Spleen (tissue), 11 donors: ENCODE measurements around the gene NUDT1. TPM values are rescaled to one million over a fixed set of nuclear protein-coding genes. Genes with fewer than 3 reads are reported as not detected.

ENCODE experiments used
- DNase-seq: peaks from one replicate; pipeline ENCODE4 v3.0.0-alpha.2; 2020
- H3K27ac ChIP-seq, 8 donors: fragments of 200-600 bp; sonication (generic) in 7 of 8; 1 replicate in 4 of 8; 2 replicates in 4 of 8; pipeline versions ENCODE4 v1.5.0 to v1.8.0; 2016 to 2021; ENCODE audit warnings: inconsistent platforms in 4 of 8, mild to moderate bottlenecking in 4 of 8, moderate library complexity in 1 of 8
- H3K27me3 ChIP-seq, 7 donors: fragments of 200-600 bp; sonication (generic) in 6 of 7; replicated peaks in 1 of 7; 1 replicate in 4 of 7; 2 replicates in 3 of 7; pipeline versions ENCODE4 v1.5.0 to v1.8.0; 2016 to 2021; ENCODE audit warnings: inconsistent platforms in 3 of 7, mild to moderate bottlenecking in 1 of 7
- H3K36me3 ChIP-seq, 6 donors: fragments of 200-600 bp; sonication (generic) in 5 of 6; 1 replicate in 4 of 6; 2 replicates in 2 of 6; pipeline versions ENCODE4 v1.5.0 to v1.8.0; 2016 to 2021; ENCODE audit warnings: inconsistent platforms in 2 of 6
- H3K4me1 ChIP-seq, 6 donors: fragments of 200-600 bp; sonication (generic) in 5 of 6; 1 replicate in 3 of 6; 2 replicates in 3 of 6; pipeline versions ENCODE4 v1.5.0 to v1.8.0; 2016 to 2021; ENCODE audit warnings: inconsistent platforms in 3 of 6
- H3K4me3 ChIP-seq, 8 donors: fragments of 200-600 bp; sonication (generic) in 7 of 8; 1 replicate in 4 of 8; 2 replicates in 4 of 8; pipeline versions ENCODE4 v1.5.0 to v1.8.0; 2016 to 2021; ENCODE audit warnings: inconsistent platforms in 4 of 8, mild to moderate bottlenecking in 4 of 8, moderate library complexity in 2 of 8
- H3K9me3 ChIP-seq, 8 donors: fragments of 200-600 bp; sonication (generic) in 7 of 8; 1 replicate in 4 of 8; 2 replicates in 4 of 8; pipeline versions ENCODE4 v1.5.0 to v1.8.0; 2016 to 2021; ENCODE audit warnings: inconsistent platforms in 4 of 8
- POLR2A ChIP-seq, 3 donors: fragments of 450-650 bp; IDR thresholded peaks; one replicate each; pipeline ENCODE4 v1.5.1; 2017; ENCODE audit warnings: antibody characterized with exemption in 3 of 3, mild to moderate bottlenecking in 1 of 3
- POLR2AphosphoS5 ChIP-seq, 3 donors: sonication (generic); formaldehyde crosslinking; IDR thresholded peaks; one replicate each; pipeline ENCODE4 v1.5.1; 2017; ENCODE audit warnings: antibody characterized with exemption in 3 of 3
- WGBS, 5 donors: extraction: QIAGEN DNeasy Blood & Tissue Kit in 3 of 5; methylation state at CpG; one replicate each; pipeline versions ENCODE4 v1.1.5 to v1.1.7; 2013 to 2018; 5-methylcytosine and 5-hydroxymethylcytosine counted together
- intact Hi-C: fragments of 100-400 bp; cut with DNase I; formaldehyde crosslinking; loops from one replicate; pipeline ENCODE4 v1.15.0; 2023; ENCODE audit warnings: low total_unique reads
- polyA plus RNA-seq, 3 donors: library from polyadenylated mRNA; stranded (reverse); fragments of 200-250 nt; gene quantifications; one replicate each; pipeline ENCODE4 v1.2.1, GENCODE V29; 2013
- total RNA-seq, 7 donors: library from RNA; depleted of rRNA in 3 of 7; stranded (reverse); fragments of >200 nt in 3 of 7; fragmentation: NEBNext Ultra II Directional in 4 of 7; extraction: Animal tissue kit (Norgen Biotek cat#: 25700) in 4 of 7; gene quantifications; one replicate each; pipeline versions ENCODE4 v1.1.0 to v1.2.1, GENCODE V29; 2016 to 2021
- TF ChIP-seq, protein P1 (sequence below), 11 experiments: fragments of 200-600 bp in 7 of 11; fragments of 450-650 bp in 4 of 11; sonication (generic) in 4 of 11; IDR thresholded peaks in 8 of 11; conservative IDR thresholded peaks in 3 of 11; 1 replicate in 7 of 11; 2 replicates in 4 of 11; pipeline versions ENCODE4 v1.4.0 to v1.8.0; 2016 to 2021; ENCODE audit warnings: antibody characterized with exemption in 11 of 11, inconsistent platforms in 4 of 11, mild to moderate bottlenecking in 1 of 11
- donor health status: healthy with polysubstance abuse.
- donor health status: DM: no; HTN: no; CAD: no; lungs with moderate emphysema.
- donor health status: DM: no; HTN: no; CAD: no.
- donor health status: Bipolar disorder and iron deficiency.
- donor health status: healthy.
- donor health status: DM: no; HTN: no; CAD: no.
- donor health status: DM: yes; HTN: yes; CAD: no.

NUDT1 gene
- total and polyA plus RNA-seq, 10 donors, result 13.7 to 69.3 (median 22.6) TPM

DNA sequence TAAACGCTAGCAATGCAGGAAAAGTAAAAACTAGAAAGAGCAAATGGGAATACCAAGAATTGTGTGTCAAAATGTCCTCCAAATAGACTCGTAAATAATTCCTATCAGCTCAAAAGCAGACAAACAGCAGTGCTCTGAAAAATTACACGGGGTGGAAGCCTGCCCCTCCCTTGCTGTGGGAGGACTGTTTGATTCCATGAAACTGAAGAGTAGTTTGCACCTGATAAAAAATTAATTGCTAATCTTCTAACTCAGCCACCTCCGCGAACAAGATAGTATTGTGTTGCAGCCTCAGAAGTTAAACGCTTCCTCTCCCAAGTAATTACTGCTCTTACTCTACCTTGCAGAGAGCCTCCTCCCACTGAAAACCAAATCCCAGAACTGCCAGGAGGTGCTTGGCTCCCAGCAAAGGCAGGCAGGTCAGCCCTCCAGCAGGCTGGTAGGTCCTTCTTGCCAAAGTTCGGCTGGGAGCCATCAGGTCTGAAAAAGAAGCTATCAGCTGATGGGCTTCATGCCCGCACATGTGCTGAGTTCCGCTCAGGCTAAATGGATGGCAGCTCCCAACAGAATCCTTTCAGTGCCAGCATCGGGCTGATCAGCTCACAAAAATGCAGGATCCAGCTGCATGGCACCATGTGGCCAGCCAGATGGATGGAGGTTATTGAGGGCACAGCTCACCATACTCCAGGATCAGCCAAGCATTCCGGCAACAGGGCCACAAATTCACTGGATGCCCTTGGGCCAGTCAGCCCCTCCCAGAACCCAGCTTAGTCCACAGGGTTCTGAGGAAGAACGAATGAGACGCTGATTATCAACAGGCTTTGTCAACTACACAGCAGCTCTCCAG, 46.4 kb upstream of the NUDT1 start:
- TF ChIP-seq POLR2A (IDR thresholded peaks at IDR 0.05), result no peak
- no peak for TF ChIP-seq POLR2AphosphoS5 (IDR thresholded peaks at IDR 0.05)
- TF ChIP-seq, protein P1, sequence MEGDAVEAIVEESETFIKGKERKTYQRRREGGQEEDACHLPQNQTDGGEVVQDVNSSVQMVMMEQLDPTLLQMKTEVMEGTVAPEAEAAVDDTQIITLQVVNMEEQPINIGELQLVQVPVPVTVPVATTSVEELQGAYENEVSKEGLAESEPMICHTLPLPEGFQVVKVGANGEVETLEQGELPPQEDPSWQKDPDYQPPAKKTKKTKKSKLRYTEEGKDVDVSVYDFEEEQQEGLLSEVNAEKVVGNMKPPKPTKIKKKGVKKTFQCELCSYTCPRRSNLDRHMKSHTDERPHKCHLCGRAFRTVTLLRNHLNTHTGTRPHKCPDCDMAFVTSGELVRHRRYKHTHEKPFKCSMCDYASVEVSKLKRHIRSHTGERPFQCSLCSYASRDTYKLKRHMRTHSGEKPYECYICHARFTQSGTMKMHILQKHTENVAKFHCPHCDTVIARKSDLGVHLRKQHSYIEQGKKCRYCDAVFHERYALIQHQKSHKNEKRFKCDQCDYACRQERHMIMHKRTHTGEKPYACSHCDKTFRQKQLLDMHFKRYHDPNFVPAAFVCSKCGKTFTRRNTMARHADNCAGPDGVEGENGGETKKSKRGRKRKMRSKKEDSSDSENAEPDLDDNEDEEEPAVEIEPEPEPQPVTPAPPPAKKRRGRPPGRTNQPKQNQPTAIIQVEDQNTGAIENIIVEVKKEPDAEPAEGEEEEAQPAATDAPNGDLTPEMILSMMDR (IDR thresholded peaks at IDR 0.05 in 8 of 11, conservative IDR thresholded peaks at IDR 0.05 in 3 of 11), result no peak
- WGBS, 5 donors, result 95 to 99% (median 95%) methylated on average over 10 to 13 of the region's 13 CpGs
- Histone ChIP-seq H3K27me3 (no peaks in the 10 kb centered on the region), H3K9me3 (peaks cover 0 to 15% (median 11%) of the 10 kb centered on the region in 8 donors), H3K27ac (no peak overlapping the region), H3K36me3 (peaks cover 0 to 93% (median 31%) of the 10 kb centered on the region in 6 donors), H3K4me3 (no peak overlapping the region), H3K4me1 (no peaks in the 10 kb centered on the region)
- no peak for DNase-seq
- intact Hi-C loops, result no loop called here

DNA sequence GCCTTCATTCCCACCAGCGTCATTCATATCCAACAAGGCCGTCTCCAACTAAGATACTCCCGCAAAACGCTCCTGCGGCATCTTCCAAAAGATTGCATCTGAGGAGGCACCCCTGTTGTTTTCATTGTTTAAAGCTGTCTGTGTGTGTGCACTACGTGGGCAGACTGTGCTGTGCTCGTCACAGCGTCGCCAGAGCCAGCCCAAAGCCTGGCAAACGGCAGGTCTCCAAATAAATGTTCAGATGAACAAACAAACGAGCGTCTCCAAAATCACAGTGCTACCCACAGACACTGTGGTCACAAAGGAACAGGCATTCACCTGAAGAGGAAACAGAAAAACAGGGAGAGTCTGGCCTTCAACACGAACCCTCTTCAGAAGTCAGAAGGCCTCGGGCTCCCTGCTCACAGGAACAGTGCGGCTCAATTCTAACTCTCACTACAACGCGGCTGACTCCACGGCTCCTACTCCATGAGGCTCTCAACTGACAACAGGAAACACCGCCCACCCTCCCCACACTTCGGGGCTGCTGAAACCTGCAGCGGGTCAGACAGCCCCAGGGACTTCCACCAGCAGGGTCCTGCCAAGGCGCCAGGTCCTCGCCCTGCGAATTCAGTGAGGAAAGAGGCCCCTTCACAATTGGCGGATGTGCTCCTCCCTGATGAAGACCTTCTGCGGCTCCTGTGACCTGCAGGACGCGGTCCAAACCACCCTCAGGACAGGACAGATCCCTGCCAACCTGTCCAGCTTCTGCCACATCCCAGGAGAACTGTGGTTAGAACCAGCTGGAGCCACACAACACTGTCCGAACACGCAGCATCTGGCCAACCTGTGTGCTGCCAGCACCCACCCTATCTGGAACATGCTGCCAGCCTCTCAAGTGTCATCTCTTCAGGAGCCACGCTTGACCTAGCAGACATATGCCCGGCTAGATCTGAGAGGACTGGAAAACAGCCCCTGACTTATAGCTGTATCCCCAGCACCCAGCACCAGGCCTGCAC, 45.3 kb upstream of the NUDT1 start:
- peak in 1 of 3 donors; percentile 13 for TF ChIP-seq POLR2AphosphoS5 (IDR thresholded peaks at IDR 0.05)
- TF ChIP-seq POLR2A (IDR thresholded peaks at IDR 0.05), result no peak
- 80 to 91% (median 86%) methylated on average over 24 to 32 of the region's 32 CpGs for WGBS, 5 donors
- no peaks in the 10 kb centered on the region for H3K27me3 ChIP-seq
- H3K4me1 ChIP-seq, result no peaks in the 10 kb centered on the region
- peaks cover 0 to 95% (median 34%) of the 10 kb centered on the region in 6 donors for H3K36me3 ChIP-seq
- intact Hi-C loops, result no loop called here
- no peak overlapping the region for H3K4me3 ChIP-seq
- peaks cover 0 to 15% (median 11%) of the 10 kb centered on the region in 8 donors for H3K9me3 ChIP-seq
- no peak for DNase-seq
- no peak overlapping the region for H3K27ac ChIP-seq

DNA sequence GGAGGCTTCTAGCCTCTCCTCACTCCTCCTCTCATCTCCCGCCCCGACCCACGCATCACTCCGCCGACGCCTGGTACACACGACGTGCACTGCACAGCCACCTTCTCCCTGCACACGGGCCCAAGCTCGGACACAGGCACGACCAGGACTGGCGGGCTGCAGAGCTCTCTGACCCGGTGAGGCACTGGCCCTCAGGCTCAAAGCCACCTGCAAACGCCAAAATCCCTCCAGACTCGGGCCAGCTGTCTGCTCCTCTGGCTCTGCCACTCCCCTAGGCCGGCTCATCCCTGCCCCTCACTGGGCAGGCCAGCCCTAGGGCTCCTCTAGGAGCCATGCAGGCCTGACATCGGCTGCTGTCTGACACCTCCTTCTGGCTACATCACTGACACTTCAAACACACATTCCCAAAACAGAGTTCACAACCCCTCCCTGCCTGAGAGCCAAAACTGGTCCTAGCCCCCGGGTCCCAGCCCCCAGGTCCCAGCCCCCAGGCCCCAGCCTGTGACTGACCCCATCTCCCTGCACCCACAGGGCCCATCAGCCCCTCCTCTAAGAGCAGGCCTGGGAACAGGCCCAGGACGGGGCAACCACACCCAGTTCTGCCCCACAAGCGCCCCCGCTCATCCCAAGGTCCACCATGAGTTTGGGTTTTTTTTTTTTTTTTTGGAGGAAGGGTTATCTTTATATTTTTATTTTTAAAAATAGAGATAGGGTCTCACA, 44.4 kb upstream of the NUDT1 start:
- WGBS, 5 donors, result 87 to 96% (median 94%) methylated on average over 14 to 21 of the region's 21 CpGs
- H3K27me3 ChIP-seq, result no peaks in the 10 kb centered on the region
- H3K4me1 ChIP-seq, result peaks cover 0 to 3% (median 0%) of the 10 kb centered on the region in 6 donors
- DNase-seq, result peak; percentile 60
- H3K36me3 ChIP-seq, result peaks cover 0 to 94% (median 35%) of the 10 kb centered on the region in 6 donors
- intact Hi-C loops, result no loop called here
- H3K27ac ChIP-seq, result no peak overlapping the region
- no peak overlapping the region for H3K4me3 ChIP-seq
- TF ChIP-seq, protein P1 (IDR thresholded peaks at IDR 0.05 in 8 of 11, conservative IDR thresholded peaks at IDR 0.05 in 3 of 11), result no peak
- no peak for TF ChIP-seq POLR2AphosphoS5 (IDR thresholded peaks at IDR 0.05)
- TF ChIP-seq POLR2A (IDR thresholded peaks at IDR 0.05), result no peak
- H3K9me3 ChIP-seq, result peaks cover 0 to 15% (median 11%) of the 10 kb centered on the region in 8 donors

DNA sequence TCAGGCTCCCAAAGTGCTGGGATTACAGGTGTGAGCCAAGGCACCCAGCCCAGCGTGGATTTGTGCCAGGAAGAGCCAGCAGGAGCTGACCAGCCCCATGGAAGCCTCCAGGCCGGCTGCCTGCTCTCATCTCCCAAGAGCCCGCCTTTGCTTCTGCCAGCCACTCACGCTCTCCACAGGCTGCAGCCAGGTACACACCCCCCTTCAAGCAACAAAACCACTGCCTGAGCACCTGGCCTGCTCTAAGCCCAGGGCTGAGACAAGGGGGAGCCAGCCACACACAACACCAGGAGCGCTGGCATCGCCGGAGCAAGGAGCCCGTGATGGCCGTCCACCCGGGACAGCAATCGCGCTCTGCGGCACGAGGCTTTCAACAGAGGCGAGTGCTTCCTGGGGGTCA, 43.8 kb upstream of the NUDT1 start:
- H3K4me3 ChIP-seq, result no peak overlapping the region

More for the DNA sequence above, 43.8 kb upstream of the NUDT1 start:
- TF ChIP-seq POLR2AphosphoS5 (IDR thresholded peaks at IDR 0.05) (no peak), POLR2A (IDR thresholded peaks at IDR 0.05) (no peak)
- TF ChIP-seq, protein P1 (IDR thresholded peaks at IDR 0.05 in 8 of 11, conservative IDR thresholded peaks at IDR 0.05 in 3 of 11), result no peak
- Histone ChIP-seq H3K9me3 (peaks cover 0 to 15% (median 11%) of the 10 kb centered on the region in 8 donors), H3K27me3 (no peaks in the 10 kb centered on the region), H3K27ac (no peak overlapping the region), H3K36me3 (peaks cover 0 to 88% (median 35%) of the 10 kb centered on the region in 6 donors), H3K4me1 (peaks cover 0 to 7% (median 2%) of the 10 kb centered on the region in 6 donors)
- WGBS, 5 donors, result 93 to 96% (median 95%) methylated on average over 4 to 15 of the region's 15 CpGs
- intact Hi-C loops, result no loop called here
- no peak for DNase-seq
